CD14-positive monocyte (primary cell): ENCODE data around the gene RERE. TPM values are rescaled to one million over a fixed set of nuclear protein-coding genes. Genes with fewer than 3 reads are reported as not detected.

Experiments used
- DNase-seq, 3 donors: peaks; one replicate each; pipeline ENCODE4 v3.0.0-alpha.2; 2011 to 2022
- H2AFZ ChIP-seq: 2 replicates; pipeline ENCODE4 v1.6.0; 2012; ENCODE audit warnings: mild to moderate bottlenecking, low read depth, low read length, inconsistent platforms; ENCODE audit not compliant: insufficient read depth, poor library complexity, severe bottlenecking
- H3K27ac ChIP-seq, 2 donors: 1 replicate in 1 of 2; 2 replicates in 1 of 2; pipeline ENCODE4 v1.5.1; 2012 to 2013; ENCODE audit warnings: low read length in 2 of 2, control low read depth in 1 of 2, inconsistent platforms in 1 of 2, low read depth in 1 of 2, mild to moderate bottlenecking in 1 of 2
- H3K27me3 ChIP-seq, 2 donors: one replicate each; pipeline versions ENCODE4 v1.6.0 to v1.6.1; 2011 to 2013; ENCODE audit warnings: low read length in 2 of 2; ENCODE audit not compliant: control insufficient read depth in 2 of 2, insufficient read depth in 2 of 2
- H3K36me3 ChIP-seq, 2 donors: replicated peaks in 1 of 2; 1 replicate in 1 of 2; 2 replicates in 1 of 2; pipeline versions ENCODE4 v1.5.1 to v1.6.1; 2012 to 2013; ENCODE audit warnings: low read length in 2 of 2, control low read depth in 1 of 2, inconsistent platforms in 1 of 2, mild to moderate bottlenecking in 1 of 2; ENCODE audit not compliant: insufficient read depth in 2 of 2, control insufficient read depth in 1 of 2
- H3K4me1 ChIP-seq, 2 donors: 1 replicate in 1 of 2; 2 replicates in 1 of 2; pipeline versions ENCODE4 v1.5.1 to v1.6.1; 2012 to 2013; ENCODE audit warnings: low read length in 2 of 2, control low read depth in 1 of 2, inconsistent platforms in 1 of 2, mild to moderate bottlenecking in 1 of 2, moderate library complexity in 1 of 2; ENCODE audit not compliant: insufficient read depth in 2 of 2, control insufficient read depth in 1 of 2
- H3K4me2 ChIP-seq: replicated peaks from 2 replicates; pipeline ENCODE3; 2012; ENCODE audit warnings: low read length, moderate library complexity, mild to moderate bottlenecking; ENCODE audit not compliant: poor library complexity, severe bottlenecking; ENCODE audit errors: extremely low read depth
- H3K4me3 ChIP-seq, 3 experiments: fragments of 200-600 bp in 1 of 3; sonication (generic) in 1 of 3; replicated peaks in 1 of 3; 1 replicate in 2 of 3; 2 replicates in 1 of 3; pipeline ENCODE4 v1.5.1; 2011 to 2013; ENCODE audit warnings: low read length in 3 of 3, mild to moderate bottlenecking in 3 of 3, control low read depth in 2 of 3, low read depth in 2 of 3, inconsistent platforms in 1 of 3, moderate library complexity in 1 of 3
- H3K79me2 ChIP-seq: 2 replicates; pipeline ENCODE4 v1.6.0; 2012; ENCODE audit warnings: mild to moderate bottlenecking, control low read depth, inconsistent platforms, low read length, moderate library complexity; ENCODE audit not compliant: insufficient read depth
- H3K9ac ChIP-seq: 2 replicates; pipeline ENCODE4 v1.6.0; 2017; ENCODE audit warnings: low read length, mild to moderate bottlenecking; ENCODE audit not compliant: insufficient read depth, poor library complexity, severe bottlenecking
- H3K9me3 ChIP-seq, 2 donors: replicated peaks in 1 of 2; 1 replicate in 1 of 2; 2 replicates in 1 of 2; pipeline versions ENCODE4 v1.5.1 to v1.6.1; 2012 to 2013; ENCODE audit warnings: low read length in 2 of 2, control low read depth in 1 of 2; ENCODE audit not compliant: control insufficient read depth in 1 of 2, insufficient read depth in 1 of 2
- H4K20me1 ChIP-seq: 2 replicates; pipeline ENCODE4 v1.6.0; 2012; ENCODE audit warnings: mild to moderate bottlenecking, low read length, control low read depth, moderate library complexity; ENCODE audit not compliant: insufficient read depth
- H3K27ac Mint-ChIP-seq, 7 donors: one replicate each; pipeline ENCODE4 v1.8.0; 2020; ENCODE audit warnings: mild to moderate bottlenecking in 7 of 7, mixed read lengths in 7 of 7, moderate library complexity in 6 of 7, inconsistent platforms in 2 of 7
- H3K27me3 Mint-ChIP-seq, 3 donors: one replicate each; pipeline ENCODE4 v1.8.0; 2021 to 2022; ENCODE audit warnings: low read depth in 3 of 3, mild to moderate bottlenecking in 3 of 3, mixed read lengths in 3 of 3, moderate library complexity in 3 of 3, inconsistent platforms in 1 of 3
- H3K36me3 Mint-ChIP-seq, 2 donors: one replicate each; pipeline ENCODE4 v1.8.0; 2020; ENCODE audit warnings: mixed read lengths in 2 of 2, inconsistent platforms in 1 of 2, mild to moderate bottlenecking in 1 of 2
- H3K4me1 Mint-ChIP-seq: one replicate; pipeline ENCODE4 v1.8.0; 2020; ENCODE audit warnings: mild to moderate bottlenecking, mixed read lengths
- H3K4me3 Mint-ChIP-seq, 2 donors: one replicate each; pipeline ENCODE4 v1.8.0; 2020; ENCODE audit warnings: mild to moderate bottlenecking in 2 of 2, mixed read lengths in 2 of 2, moderate library complexity in 1 of 2
- H3K9me3 Mint-ChIP-seq, 7 donors: one replicate each; pipeline ENCODE4 v1.8.0; 2020 to 2022; ENCODE audit warnings: mixed read lengths in 7 of 7, mild to moderate bottlenecking in 6 of 7, moderate library complexity in 6 of 7, inconsistent platforms in 2 of 7
- WGBS: methylation state at CpG from one replicate; pipeline ENCODE4 v1.1.5; 2013; ENCODE audit warnings: missing lambda C conversion rate; ENCODE audit not compliant: insufficient coverage; 5-methylcytosine and 5-hydroxymethylcytosine counted together
- intact Hi-C, 2 donors: fragments of 100-400 bp; cut with micrococcal nuclease; formaldehyde crosslinking; loops; one replicate each; pipeline versions ENCODE4 v1.15.0 to v1.15.1; 2023
- polyA plus RNA-seq, 3 donors: library from polyadenylated mRNA; depleted of rRNA in 1 of 3; unstranded in 2 of 3; stranded (reverse) in 1 of 3; fragments of 300-500 nt in 2 of 3; fragments of >200 nt in 1 of 3; fragmentation: Illumina TruSeq in 2 of 3; gene quantifications; 1 replicate in 2 of 3; 2 replicates in 1 of 3; pipeline ENCODE4 v1.2.3, GENCODE V29; 2012 to 2021
- TF ChIP-seq, protein P1 (sequence below): fragments of 200-600 bp; IDR thresholded peaks from one replicate; pipeline ENCODE4 v1.8.0; 2022; ENCODE audit warnings: antibody characterized with exemption, mild to moderate bottlenecking

The RERE gene
- polyA plus RNA-seq, 3 donors, result 1.2 to 19.4 (median 3.8) TPM

GRCh38 chr1:8641377-8641997 is 176.0 kb downstream of the RERE start:
- WGBS, result 100% methylated on average over 1 of the region's 3 CpGs
- no peak overlapping the region for H3K27ac Mint-ChIP-seq
- intact Hi-C loops, result no loop called here

DNA sequence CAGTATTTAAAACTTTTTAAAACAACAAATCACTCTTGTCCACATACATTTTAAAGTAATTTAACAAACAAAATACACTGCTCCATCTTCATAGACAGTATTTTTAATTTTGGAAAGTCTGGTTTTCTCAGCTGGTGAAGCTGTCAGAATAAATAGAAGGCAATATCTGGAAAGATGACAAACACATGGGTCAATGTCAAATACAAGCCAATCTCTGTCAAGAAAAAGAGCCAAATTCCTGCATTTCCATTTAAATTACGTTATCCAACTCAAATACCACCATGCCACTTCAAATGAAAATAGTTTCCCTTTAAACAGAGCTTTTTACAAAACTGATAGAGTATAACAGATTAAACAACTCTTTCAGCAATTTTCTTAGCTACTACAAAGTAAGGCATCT is 176.5 kb downstream of the RERE start:
- no peaks in the 10 kb centered on the region for H3K27me3 ChIP-seq
- no peak for DNase-seq
- no peak overlapping the region for H3K4me3 Mint-ChIP-seq
- H3K27ac Mint-ChIP-seq, result no peak overlapping the region
- H4K20me1 ChIP-seq, result no peaks in the 10 kb centered on the region
- no peaks in the 10 kb centered on the region for H3K79me2 ChIP-seq
- TF ChIP-seq, protein P1, sequence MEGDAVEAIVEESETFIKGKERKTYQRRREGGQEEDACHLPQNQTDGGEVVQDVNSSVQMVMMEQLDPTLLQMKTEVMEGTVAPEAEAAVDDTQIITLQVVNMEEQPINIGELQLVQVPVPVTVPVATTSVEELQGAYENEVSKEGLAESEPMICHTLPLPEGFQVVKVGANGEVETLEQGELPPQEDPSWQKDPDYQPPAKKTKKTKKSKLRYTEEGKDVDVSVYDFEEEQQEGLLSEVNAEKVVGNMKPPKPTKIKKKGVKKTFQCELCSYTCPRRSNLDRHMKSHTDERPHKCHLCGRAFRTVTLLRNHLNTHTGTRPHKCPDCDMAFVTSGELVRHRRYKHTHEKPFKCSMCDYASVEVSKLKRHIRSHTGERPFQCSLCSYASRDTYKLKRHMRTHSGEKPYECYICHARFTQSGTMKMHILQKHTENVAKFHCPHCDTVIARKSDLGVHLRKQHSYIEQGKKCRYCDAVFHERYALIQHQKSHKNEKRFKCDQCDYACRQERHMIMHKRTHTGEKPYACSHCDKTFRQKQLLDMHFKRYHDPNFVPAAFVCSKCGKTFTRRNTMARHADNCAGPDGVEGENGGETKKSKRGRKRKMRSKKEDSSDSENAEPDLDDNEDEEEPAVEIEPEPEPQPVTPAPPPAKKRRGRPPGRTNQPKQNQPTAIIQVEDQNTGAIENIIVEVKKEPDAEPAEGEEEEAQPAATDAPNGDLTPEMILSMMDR, result no peak
- H3K4me1 ChIP-seq, result no peaks in the 10 kb centered on the region
- peaks cover 2 to 7% of the 10 kb centered on the region in 2 donors for H3K36me3 Mint-ChIP-seq
- H3K27me3 Mint-ChIP-seq, result no peaks in the 10 kb centered on the region
- no peak overlapping the region for H3K4me3 ChIP-seq
- no peak overlapping the region for H3K9ac ChIP-seq
- H3K9me3 ChIP-seq, result no peaks in the 10 kb centered on the region
- no peaks in the 10 kb centered on the region for H3K9me3 Mint-ChIP-seq
- no peaks in the 10 kb centered on the region for H3K36me3 ChIP-seq
- H2AFZ ChIP-seq, result no peak overlapping the region
- intact Hi-C loops, result no loop called here
- no peak overlapping the region for H3K27ac ChIP-seq
- no CpG with 5 or more reads among the region's 1 CpG for WGBS
- peaks cover 3% of the 10 kb centered on the region for H3K4me1 Mint-ChIP-seq
- H3K4me2 ChIP-seq, result no peak overlapping the region

More at GRCh38 chr1:8641377-8641997, 176.0 kb downstream of the RERE start:
- Mint-ChIP-seq H3K4me1 (peaks cover 3% of the 10 kb centered on the region), H3K9me3 (no peaks in the 10 kb centered on the region), H3K27me3 (peaks cover 0 to 1% (median 0%) of the 10 kb centered on the region in 3 donors), H3K4me3 (no peak overlapping the region), H3K36me3 (peaks cover 2 to 7% of the 10 kb centered on the region in 2 donors)
- Histone ChIP-seq H3K9me3 (no peaks in the 10 kb centered on the region), H3K9ac (no peak overlapping the region), H3K79me2 (no peaks in the 10 kb centered on the region), H3K27ac (no peak overlapping the region), H2AFZ (no peak overlapping the region), H3K4me1 (no peaks in the 10 kb centered on the region), H3K27me3 (no peaks in the 10 kb centered on the region), H4K20me1 (no peaks in the 10 kb centered on the region), H3K4me3 (no peak overlapping the region), H3K4me2 (no peak overlapping the region), H3K36me3 (no peaks in the 10 kb centered on the region)
- TF ChIP-seq, protein P1, result no peak
- no peak for DNase-seq
